HepG2 (cell line): ENCODE data around the gene TEDC2. TPM values are rescaled to one million over a fixed set of nuclear protein-coding genes. Genes with fewer than 3 reads are reported as not detected.
A peak's percentile ranks its signal among the peaks of the same experiment; 100 is the strongest.

Experiments
- EHMT2 ChIP-seq: fragments of 200-600 bp; sonication (generic); IDR thresholded peaks from 2 replicates; pipeline ENCODE4 v1.7.0; 2017; ENCODE audit warnings: antibody characterized with exemption, low read depth, low read length, borderline replicate concordance
- FOXJ3 ChIP-seq: sonication (generic); formaldehyde crosslinking; IDR thresholded peaks from 2 replicates; pipeline ENCODE4 v1.4.0; 2020; ENCODE audit warnings: missing genetic modification reagents, mild to moderate bottlenecking, borderline replicate concordance
- GATAD2A ChIP-seq: IDR thresholded peaks from 2 replicates; pipeline ENCODE4 v1.6.1; 2016
- HNRNPLL ChIP-seq: fragments of 200-400 bp; formaldehyde crosslinking; IDR thresholded peaks from 2 replicates; pipeline ENCODE4 v1.6.1; 2017; ENCODE audit warnings: mild to moderate bottlenecking, low read depth, low read length; ENCODE audit not compliant: poor library complexity, severe bottlenecking
- SP2 ChIP-seq: sonication (generic); formaldehyde crosslinking; IDR thresholded peaks from 2 replicates; pipeline ENCODE4 v1.5.1; 2020; ENCODE audit warnings: mild to moderate bottlenecking, missing genetic modification reagents
- YEATS4 ChIP-seq: sonication (generic); formaldehyde crosslinking; IDR thresholded peaks from 2 replicates; pipeline ENCODE4 v1.4.0; 2020; ENCODE audit warnings: missing genetic modification reagents, borderline replicate concordance
- ZC3H13 ChIP-seq: sonication (generic); formaldehyde crosslinking; IDR thresholded peaks from 2 replicates; pipeline ENCODE4 v1.8.1; 2023; ENCODE audit warnings: mild to moderate bottlenecking, missing genetic modification reagents, moderate library complexity
- ZNF326 ChIP-seq: sonication (generic); formaldehyde crosslinking; IDR thresholded peaks from 2 replicates; pipeline ENCODE4 v1.4.0; 2020; ENCODE audit warnings: missing genetic modification reagents, borderline replicate concordance
- ZNF615 ChIP-seq: sonication (generic); formaldehyde crosslinking; IDR thresholded peaks from 2 replicates; pipeline ENCODE4 v1.5.0; 2020; ENCODE audit warnings: mild to moderate bottlenecking, missing genetic modification reagents, borderline replicate concordance
- polyA plus RNA-seq, 8 experiments: library from polyadenylated mRNA; depleted of rRNA in 3 of 8; stranded (reverse) in 7 of 8; unstranded in 1 of 8; fragments of >200 nt; fragmentation: Illumina TruSeq in 4 of 8; extraction: Trizol in 4 of 8; gene quantifications; 2 replicates each; pipeline versions ENCODE4 v1.2.1 to v1.2.3, GENCODE V29; 2011 to 2016; ENCODE audit warnings: low read depth in 4 of 8, missing spikeins in 1 of 8, mixed read lengths in 1 of 8; ENCODE audit not compliant: insufficient read depth in 1 of 8
- total RNA-seq, 5 experiments: library from RNA; depleted of rRNA; stranded (reverse); fragments of >200 nt; fragmentation: Illumina TruSeq; extraction: Trizol; gene quantifications; 2 replicates each; pipeline ENCODE4 v1.2.3, GENCODE V29; 2016; ENCODE audit warnings: low read depth in 1 of 5
- TF ChIP-seq, protein P1 (sequence below): sonication (generic); formaldehyde crosslinking; IDR thresholded peaks from 2 replicates; pipeline ENCODE4 v1.5.0; 2020; ENCODE audit warnings: mild to moderate bottlenecking, missing genetic modification reagents
- TF ChIP-seq, protein P2 (sequence below): sonication (generic); formaldehyde crosslinking; IDR thresholded peaks from 2 replicates; pipeline ENCODE4 v1.9.0; 2021; ENCODE audit warnings: mild to moderate bottlenecking, missing genetic modification reagents
- TF ChIP-seq, protein P3 (sequence below): sonication (generic); formaldehyde crosslinking; IDR thresholded peaks from 2 replicates; pipeline ENCODE4 v1.4.0; 2020; ENCODE audit warnings: missing genetic modification reagents, borderline replicate concordance
- TF ChIP-seq, protein P4 (sequence below): IDR thresholded peaks from 2 replicates; pipeline ENCODE4 v1.6.1; 2012; ENCODE audit warnings: low read depth, low read length, improper control_type of control experiment
- TF ChIP-seq, protein P5 (sequence below): sonication (generic); formaldehyde crosslinking; IDR thresholded peaks from 2 replicates; pipeline ENCODE4 v1.4.0; 2020; ENCODE audit warnings: missing genetic modification reagents, borderline replicate concordance

Gene TEDC2
- total and polyA plus RNA-seq, 2 of the 13 experiments (the other 11 are each of a cell fraction or from before 2014, with no cell fraction given): 6.2 to 24.4 TPM

DNA sequence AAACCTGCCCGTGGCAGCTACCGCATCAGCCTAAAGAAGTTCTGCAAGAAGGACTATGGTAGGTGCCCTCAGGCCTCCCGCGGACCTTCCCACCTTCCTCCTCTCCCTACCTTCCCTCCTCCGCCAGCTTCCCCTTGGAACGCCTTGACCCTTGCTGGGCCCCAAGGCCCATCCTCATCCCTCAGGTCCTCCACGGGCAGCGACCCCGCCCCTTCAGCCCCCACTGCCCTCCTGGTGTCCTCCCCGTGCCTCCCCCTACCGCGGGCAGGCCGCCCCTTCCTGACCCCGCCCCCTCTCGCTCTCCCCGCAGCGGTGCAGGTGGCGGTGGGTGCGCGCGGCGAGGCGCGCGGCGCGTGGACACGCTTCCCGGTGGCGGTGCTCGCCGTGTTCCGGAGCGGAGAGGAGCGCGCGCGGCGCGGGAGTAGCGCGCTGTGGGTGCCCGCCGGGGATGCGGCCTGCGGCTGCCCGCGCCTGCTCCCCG lies 13.6 kb downstream of the TEDC2 start (continued):
- TF ChIP-seq ZNF326 (peak; percentile 81; the same call in 1 of the 2 replicates), ZC3H13 (CRISPR knock-in tag) (no peak; the same call in 1 of the 2 replicates), YEATS4 (CRISPR knock-in tag) (no peak), FOXJ3 (CRISPR knock-in tag) (no peak), GATAD2A (CRISPR knock-in tag) (no peak), EHMT2 (no peak), HNRNPLL (peak; percentile 4), ZNF615 (CRISPR knock-in tag) (no peak), SP2 (CRISPR knock-in tag) (0 out of 2 replicates have a peak, but pooled peaks have one; percentile 0)
- TF ChIP-seq, protein P1, sequence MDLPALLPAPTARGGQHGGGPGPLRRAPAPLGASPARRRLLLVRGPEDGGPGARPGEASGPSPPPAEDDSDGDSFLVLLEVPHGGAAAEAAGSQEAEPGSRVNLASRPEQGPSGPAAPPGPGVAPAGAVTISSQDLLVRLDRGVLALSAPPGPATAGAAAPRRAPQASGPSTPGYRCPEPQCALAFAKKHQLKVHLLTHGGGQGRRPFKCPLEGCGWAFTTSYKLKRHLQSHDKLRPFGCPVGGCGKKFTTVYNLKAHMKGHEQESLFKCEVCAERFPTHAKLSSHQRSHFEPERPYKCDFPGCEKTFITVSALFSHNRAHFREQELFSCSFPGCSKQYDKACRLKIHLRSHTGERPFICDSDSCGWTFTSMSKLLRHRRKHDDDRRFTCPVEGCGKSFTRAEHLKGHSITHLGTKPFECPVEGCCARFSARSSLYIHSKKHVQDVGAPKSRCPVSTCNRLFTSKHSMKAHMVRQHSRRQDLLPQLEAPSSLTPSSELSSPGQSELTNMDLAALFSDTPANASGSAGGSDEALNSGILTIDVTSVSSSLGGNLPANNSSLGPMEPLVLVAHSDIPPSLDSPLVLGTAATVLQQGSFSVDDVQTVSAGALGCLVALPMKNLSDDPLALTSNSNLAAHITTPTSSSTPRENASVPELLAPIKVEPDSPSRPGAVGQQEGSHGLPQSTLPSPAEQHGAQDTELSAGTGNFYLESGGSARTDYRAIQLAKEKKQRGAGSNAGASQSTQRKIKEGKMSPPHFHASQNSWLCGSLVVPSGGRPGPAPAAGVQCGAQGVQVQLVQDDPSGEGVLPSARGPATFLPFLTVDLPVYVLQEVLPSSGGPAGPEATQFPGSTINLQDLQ (CRISPR knock-in tag): no peak
- TF ChIP-seq, protein P2, sequence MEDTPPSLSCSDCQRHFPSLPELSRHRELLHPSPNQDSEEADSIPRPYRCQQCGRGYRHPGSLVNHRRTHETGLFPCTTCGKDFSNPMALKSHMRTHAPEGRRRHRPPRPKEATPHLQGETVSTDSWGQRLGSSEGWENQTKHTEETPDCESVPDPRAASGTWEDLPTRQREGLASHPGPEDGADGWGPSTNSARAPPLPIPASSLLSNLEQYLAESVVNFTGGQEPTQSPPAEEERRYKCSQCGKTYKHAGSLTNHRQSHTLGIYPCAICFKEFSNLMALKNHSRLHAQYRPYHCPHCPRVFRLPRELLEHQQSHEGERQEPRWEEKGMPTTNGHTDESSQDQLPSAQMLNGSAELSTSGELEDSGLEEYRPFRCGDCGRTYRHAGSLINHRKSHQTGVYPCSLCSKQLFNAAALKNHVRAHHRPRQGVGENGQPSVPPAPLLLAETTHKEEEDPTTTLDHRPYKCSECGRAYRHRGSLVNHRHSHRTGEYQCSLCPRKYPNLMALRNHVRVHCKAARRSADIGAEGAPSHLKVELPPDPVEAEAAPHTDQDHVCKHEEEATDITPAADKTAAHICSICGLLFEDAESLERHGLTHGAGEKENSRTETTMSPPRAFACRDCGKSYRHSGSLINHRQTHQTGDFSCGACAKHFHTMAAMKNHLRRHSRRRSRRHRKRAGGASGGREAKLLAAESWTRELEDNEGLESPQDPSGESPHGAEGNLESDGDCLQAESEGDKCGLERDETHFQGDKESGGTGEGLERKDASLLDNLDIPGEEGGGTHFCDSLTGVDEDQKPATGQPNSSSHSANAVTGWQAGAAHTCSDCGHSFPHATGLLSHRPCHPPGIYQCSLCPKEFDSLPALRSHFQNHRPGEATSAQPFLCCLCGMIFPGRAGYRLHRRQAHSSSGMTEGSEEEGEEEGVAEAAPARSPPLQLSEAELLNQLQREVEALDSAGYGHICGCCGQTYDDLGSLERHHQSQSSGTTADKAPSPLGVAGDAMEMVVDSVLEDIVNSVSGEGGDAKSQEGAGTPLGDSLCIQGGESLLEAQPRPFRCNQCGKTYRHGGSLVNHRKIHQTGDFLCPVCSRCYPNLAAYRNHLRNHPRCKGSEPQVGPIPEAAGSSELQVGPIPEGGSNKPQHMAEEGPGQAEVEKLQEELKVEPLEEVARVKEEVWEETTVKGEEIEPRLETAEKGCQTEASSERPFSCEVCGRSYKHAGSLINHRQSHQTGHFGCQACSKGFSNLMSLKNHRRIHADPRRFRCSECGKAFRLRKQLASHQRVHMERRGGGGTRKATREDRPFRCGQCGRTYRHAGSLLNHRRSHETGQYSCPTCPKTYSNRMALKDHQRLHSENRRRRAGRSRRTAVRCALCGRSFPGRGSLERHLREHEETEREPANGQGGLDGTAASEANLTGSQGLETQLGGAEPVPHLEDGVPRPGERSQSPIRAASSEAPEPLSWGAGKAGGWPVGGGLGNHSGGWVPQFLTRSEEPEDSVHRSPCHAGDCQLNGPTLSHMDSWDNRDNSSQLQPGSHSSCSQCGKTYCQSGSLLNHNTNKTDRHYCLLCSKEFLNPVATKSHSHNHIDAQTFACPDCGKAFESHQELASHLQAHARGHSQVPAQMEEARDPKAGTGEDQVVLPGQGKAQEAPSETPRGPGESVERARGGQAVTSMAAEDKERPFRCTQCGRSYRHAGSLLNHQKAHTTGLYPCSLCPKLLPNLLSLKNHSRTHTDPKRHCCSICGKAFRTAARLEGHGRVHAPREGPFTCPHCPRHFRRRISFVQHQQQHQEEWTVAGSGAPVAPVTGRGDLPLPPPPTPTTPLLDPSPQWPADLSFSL (CRISPR knock-in tag): no peak
- TF ChIP-seq, protein P3, sequence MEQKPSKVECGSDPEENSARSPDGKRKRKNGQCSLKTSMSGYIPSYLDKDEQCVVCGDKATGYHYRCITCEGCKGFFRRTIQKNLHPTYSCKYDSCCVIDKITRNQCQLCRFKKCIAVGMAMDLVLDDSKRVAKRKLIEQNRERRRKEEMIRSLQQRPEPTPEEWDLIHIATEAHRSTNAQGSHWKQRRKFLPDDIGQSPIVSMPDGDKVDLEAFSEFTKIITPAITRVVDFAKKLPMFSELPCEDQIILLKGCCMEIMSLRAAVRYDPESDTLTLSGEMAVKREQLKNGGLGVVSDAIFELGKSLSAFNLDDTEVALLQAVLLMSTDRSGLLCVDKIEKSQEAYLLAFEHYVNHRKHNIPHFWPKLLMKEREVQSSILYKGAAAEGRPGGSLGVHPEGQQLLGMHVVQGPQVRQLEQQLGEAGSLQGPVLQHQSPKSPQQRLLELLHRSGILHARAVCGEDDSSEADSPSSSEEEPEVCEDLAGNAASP: no peak
- TF ChIP-seq, protein P4, sequence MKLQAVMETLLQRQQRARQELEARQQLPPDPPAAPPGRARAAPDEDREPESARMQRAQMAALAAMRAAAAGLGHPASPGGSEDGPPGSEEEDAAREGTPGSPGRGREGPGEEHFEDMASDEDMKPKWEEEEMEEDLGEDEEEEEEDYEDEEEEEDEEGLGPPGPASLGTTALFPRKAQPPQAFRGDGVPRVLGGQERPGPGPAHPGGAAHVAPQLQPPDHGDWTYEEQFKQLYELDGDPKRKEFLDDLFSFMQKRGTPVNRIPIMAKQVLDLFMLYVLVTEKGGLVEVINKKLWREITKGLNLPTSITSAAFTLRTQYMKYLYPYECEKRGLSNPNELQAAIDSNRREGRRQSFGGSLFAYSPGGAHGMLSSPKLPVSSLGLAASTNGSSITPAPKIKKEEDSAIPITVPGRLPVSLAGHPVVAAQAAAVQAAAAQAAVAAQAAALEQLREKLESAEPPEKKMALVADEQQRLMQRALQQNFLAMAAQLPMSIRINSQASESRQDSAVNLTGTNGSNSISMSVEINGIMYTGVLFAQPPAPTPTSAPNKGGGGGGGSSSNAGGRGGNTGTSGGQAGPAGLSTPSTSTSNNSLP: no peak
- TF ChIP-seq, protein P5, sequence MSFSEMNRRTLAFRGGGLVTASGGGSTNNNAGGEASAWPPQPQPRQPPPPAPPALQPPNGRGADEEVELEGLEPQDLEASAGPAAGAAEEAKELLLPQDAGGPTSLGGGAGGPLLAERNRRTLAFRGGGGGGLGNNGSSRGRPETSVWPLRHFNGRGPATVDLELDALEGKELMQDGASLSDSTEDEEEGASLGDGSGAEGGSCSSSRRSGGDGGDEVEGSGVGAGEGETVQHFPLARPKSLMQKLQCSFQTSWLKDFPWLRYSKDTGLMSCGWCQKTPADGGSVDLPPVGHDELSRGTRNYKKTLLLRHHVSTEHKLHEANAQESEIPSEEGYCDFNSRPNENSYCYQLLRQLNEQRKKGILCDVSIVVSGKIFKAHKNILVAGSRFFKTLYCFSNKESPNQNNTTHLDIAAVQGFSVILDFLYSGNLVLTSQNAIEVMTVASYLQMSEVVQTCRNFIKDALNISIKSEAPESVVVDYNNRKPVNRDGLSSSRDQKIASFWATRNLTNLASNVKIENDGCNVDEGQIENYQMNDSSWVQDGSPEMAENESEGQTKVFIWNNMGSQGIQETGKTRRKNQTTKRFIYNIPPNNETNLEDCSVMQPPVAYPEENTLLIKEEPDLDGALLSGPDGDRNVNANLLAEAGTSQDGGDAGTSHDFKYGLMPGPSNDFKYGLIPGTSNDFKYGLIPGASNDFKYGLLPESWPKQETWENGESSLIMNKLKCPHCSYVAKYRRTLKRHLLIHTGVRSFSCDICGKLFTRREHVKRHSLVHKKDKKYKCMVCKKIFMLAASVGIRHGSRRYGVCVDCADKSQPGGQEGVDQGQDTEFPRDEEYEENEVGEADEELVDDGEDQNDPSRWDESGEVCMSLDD: no peak
